Right lobe of liver (tissue), 4 donors: ENCODE measurements around the gene MPL.

Experiments used
- POLR2A ChIP-seq: fragments of 450-650 bp; IDR thresholded peaks from one replicate; pipeline ENCODE4 v1.6.1; 2017; ENCODE audit warnings: antibody characterized with exemption, mild to moderate bottlenecking
- TF ChIP-seq, protein P1 (sequence below), 4 donors: fragments of 200-600 bp in 3 of 4; fragments of 450-650 bp in 1 of 4; IDR thresholded peaks; one replicate each; pipeline versions ENCODE4 v1.5.1 to v1.8.0; 2016 to 2022; ENCODE audit warnings: antibody characterized with exemption in 4 of 4, mild to moderate bottlenecking in 2 of 4
- donor health status: DM: no; HTN: no; CAD: no.
- donor health status: DM: no; HTN: no; CAD: no.
- donor health status: DM: no; HTN: yes; CAD: no.

DNA sequence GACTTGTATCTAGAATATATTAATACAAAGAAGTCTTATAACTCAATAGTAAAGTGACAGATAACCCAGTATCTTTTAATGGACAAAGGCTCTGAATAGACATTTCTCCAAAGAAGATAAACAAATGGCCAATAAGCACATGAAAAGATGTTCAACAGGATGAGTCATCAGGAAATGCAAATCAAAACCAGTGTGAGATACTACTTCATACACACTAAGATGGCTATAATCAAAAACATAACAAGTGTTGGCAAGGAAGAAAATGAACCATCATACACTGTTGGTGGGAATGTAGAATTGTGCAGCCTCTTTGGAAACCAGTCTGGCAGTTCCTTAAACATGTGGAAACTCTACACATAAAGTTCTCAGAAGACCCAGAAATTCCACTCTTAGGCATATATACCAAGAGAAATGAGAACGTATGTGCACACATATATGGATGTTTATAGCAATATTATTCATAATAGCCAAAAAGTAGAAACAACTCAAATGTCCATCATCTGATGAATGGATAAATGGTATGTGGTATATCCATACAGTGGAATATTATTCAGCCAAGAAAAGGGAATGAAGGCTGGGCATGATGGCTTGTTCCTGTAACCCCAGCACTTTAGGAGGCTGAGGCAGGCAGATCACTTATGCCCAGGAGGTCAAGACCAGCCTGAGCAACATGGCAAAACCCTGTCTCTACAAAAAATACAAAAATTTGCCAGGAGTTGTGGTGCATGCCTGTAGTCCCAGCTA is 9.9 kb upstream of the MPL start:
- TF ChIP-seq, protein P1, sequence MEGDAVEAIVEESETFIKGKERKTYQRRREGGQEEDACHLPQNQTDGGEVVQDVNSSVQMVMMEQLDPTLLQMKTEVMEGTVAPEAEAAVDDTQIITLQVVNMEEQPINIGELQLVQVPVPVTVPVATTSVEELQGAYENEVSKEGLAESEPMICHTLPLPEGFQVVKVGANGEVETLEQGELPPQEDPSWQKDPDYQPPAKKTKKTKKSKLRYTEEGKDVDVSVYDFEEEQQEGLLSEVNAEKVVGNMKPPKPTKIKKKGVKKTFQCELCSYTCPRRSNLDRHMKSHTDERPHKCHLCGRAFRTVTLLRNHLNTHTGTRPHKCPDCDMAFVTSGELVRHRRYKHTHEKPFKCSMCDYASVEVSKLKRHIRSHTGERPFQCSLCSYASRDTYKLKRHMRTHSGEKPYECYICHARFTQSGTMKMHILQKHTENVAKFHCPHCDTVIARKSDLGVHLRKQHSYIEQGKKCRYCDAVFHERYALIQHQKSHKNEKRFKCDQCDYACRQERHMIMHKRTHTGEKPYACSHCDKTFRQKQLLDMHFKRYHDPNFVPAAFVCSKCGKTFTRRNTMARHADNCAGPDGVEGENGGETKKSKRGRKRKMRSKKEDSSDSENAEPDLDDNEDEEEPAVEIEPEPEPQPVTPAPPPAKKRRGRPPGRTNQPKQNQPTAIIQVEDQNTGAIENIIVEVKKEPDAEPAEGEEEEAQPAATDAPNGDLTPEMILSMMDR (IDR thresholded peaks at IDR 0.05), result no peak
- TF ChIP-seq POLR2A, result no peak
